ENCODE measurements around the gene BBIP1.

Gene BBIP1

DNA sequence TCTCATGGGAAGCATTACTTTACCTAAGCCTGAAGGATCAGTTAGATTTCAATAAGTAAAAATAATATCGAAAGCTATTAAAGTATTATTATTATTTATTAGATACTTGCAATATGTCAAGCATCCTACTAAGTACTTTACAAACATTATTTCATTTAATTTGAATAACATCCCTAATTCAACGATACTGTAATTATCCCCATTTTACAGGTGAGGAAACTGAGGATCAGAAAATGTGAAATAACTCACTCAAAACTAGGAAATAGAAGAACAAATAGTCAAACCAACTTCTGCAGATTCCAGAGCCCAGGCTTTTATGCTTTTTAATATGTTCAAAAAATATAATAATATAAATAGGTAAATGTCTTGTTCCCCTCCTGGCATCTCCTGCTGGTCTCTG is 57.5 kb downstream of the BBIP1 start:
- H3K9me3 ChIP-seq (ENCODE audit: insufficient read depth, low read length, severe bottlenecking), result no peaks in the 10 kb centered on the region
- H3K27ac ChIP-seq (ENCODE audit: low read length), result no peak overlapping the region
- H3K4me1 ChIP-seq (ENCODE audit: insufficient read depth, low read length), result peaks cover 24% of the 10 kb centered on the region
- no peak for DNase-seq
- no peaks in the 10 kb centered on the region for H3K79me2 ChIP-seq (ENCODE audit: insufficient read depth, low read length)
- H3K4me2 ChIP-seq (ENCODE audit: insufficient read depth, low read length), result no peak overlapping the region
- no peaks in the 10 kb centered on the region for H4K20me1 ChIP-seq (ENCODE audit: insufficient read depth, low read length)
- ATAC-seq (ENCODE audit: insufficient read depth, low read depth), result no peak
- H3K4me3 ChIP-seq (ENCODE audit: low read depth in 1 of 2, low read length in 2 of 2), result no peak overlapping the region
- H2AFZ ChIP-seq (ENCODE audit: low read depth, low read length), result no peak overlapping the region
- H3K36me3 ChIP-seq (ENCODE audit: insufficient read depth, low read length), result no peaks in the 10 kb centered on the region
- H3K27me3 ChIP-seq (ENCODE audit: insufficient read depth, low read length, poor library complexity), result no peaks in the 10 kb centered on the region
- no peak overlapping the region for H3K9ac ChIP-seq (ENCODE audit: low read depth, low read length)
- TF ChIP-seq EZH2 (IDR thresholded peaks at IDR 0.05; ENCODE audit: borderline replicate concordance, low read depth, low read length, severe bottlenecking), result no peak
- TF ChIP-seq, protein P1, sequence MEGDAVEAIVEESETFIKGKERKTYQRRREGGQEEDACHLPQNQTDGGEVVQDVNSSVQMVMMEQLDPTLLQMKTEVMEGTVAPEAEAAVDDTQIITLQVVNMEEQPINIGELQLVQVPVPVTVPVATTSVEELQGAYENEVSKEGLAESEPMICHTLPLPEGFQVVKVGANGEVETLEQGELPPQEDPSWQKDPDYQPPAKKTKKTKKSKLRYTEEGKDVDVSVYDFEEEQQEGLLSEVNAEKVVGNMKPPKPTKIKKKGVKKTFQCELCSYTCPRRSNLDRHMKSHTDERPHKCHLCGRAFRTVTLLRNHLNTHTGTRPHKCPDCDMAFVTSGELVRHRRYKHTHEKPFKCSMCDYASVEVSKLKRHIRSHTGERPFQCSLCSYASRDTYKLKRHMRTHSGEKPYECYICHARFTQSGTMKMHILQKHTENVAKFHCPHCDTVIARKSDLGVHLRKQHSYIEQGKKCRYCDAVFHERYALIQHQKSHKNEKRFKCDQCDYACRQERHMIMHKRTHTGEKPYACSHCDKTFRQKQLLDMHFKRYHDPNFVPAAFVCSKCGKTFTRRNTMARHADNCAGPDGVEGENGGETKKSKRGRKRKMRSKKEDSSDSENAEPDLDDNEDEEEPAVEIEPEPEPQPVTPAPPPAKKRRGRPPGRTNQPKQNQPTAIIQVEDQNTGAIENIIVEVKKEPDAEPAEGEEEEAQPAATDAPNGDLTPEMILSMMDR (IDR thresholded peaks at IDR 0.05; ENCODE audit: borderline replicate concordance, extremely low read depth, low read length, poor library complexity, severe bottlenecking), result no peak

GRCh38 chr10:110860576-110861241 is 58.3 kb downstream of the BBIP1 start:
- no peak overlapping the region for H3K4me2 ChIP-seq (ENCODE audit: insufficient read depth, low read length)
- no peak overlapping the region for H3K27ac ChIP-seq (ENCODE audit: low read length)
- no peak overlapping the region for H3K4me3 ChIP-seq (ENCODE audit: low read depth in 1 of 2, low read length in 2 of 2)
- DNase-seq (no peak), ATAC-seq (ENCODE audit: insufficient read depth, low read depth) (0 out of 3 replicates have a peak, but pooled peaks have one; percentile 18)
- H3K9me3 ChIP-seq (ENCODE audit: insufficient read depth, low read length, severe bottlenecking), result no peaks in the 10 kb centered on the region
- no peaks in the 10 kb centered on the region for H3K36me3 ChIP-seq (ENCODE audit: insufficient read depth, low read length)
- no peaks in the 10 kb centered on the region for H3K27me3 ChIP-seq (ENCODE audit: insufficient read depth, low read length, poor library complexity)
- no peaks in the 10 kb centered on the region for H3K79me2 ChIP-seq (ENCODE audit: insufficient read depth, low read length)
- peaks cover 24% of the 10 kb centered on the region for H3K4me1 ChIP-seq (ENCODE audit: insufficient read depth, low read length)
- no peak for TF ChIP-seq EZH2 (IDR thresholded peaks at IDR 0.05; ENCODE audit: borderline replicate concordance, low read depth, low read length, severe bottlenecking)
- TF ChIP-seq, protein P1 (IDR thresholded peaks at IDR 0.05; ENCODE audit: borderline replicate concordance, extremely low read depth, low read length, poor library complexity, severe bottlenecking), result no peak
- peak overlapping the region; percentile 24 for H2AFZ ChIP-seq (ENCODE audit: low read depth, low read length)
- no peaks in the 10 kb centered on the region for H4K20me1 ChIP-seq (ENCODE audit: insufficient read depth, low read length)
- H3K9ac ChIP-seq (ENCODE audit: low read depth, low read length), result no peak overlapping the region

DNA sequence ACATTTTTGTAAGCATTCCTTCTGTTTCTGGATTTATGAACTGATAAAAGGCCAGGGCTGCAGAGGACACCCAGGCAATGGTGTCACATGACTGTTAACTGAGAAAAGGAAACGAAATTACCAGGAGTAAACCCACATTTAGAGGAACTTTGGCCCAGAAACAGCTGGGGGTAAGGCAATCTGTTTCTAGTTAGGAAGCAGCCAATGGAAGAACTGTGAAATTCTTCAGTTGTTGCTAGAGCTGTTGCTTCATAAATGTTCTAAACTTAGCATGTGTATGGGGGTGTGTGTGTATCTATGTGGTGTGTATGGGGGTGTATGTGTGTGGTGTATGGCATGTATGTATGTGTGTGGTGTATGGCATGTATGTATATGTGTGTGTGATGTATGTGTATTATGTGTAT is 59.0 kb downstream of the BBIP1 start:
- Histone ChIP-seq H3K9me3 (ENCODE audit: insufficient read depth, low read length, severe bottlenecking) (no peaks in the 10 kb centered on the region), H2AFZ (ENCODE audit: low read depth, low read length) (no peak overlapping the region), H3K9ac (ENCODE audit: low read depth, low read length) (no peak overlapping the region), H3K4me2 (ENCODE audit: insufficient read depth, low read length) (no peak overlapping the region), H3K79me2 (ENCODE audit: insufficient read depth, low read length) (no peaks in the 10 kb centered on the region), H3K27me3 (ENCODE audit: insufficient read depth, low read length, poor library complexity) (no peaks in the 10 kb centered on the region), H3K36me3 (ENCODE audit: insufficient read depth, low read length) (no peaks in the 10 kb centered on the region), H3K4me1 (ENCODE audit: insufficient read depth, low read length) (peaks cover 24% of the 10 kb centered on the region), H3K4me3 (ENCODE audit: low read depth in 1 of 2, low read length in 2 of 2) (no peak overlapping the region), H4K20me1 (ENCODE audit: insufficient read depth, low read length) (no peaks in the 10 kb centered on the region), H3K27ac (ENCODE audit: low read length) (no peak overlapping the region)
- ATAC-seq (ENCODE audit: insufficient read depth, low read depth) (0 out of 3 replicates have a peak, but pooled peaks have one; percentile 23), DNase-seq (no peak)
- no peak for TF ChIP-seq EZH2 (IDR thresholded peaks at IDR 0.05; ENCODE audit: borderline replicate concordance, low read depth, low read length, severe bottlenecking)
- TF ChIP-seq, protein P1 (IDR thresholded peaks at IDR 0.05; ENCODE audit: borderline replicate concordance, extremely low read depth, low read length, poor library complexity, severe bottlenecking), result no peak

Measured in DND-41 (cell line).